ENCODE data around the gene ZFPM1. TPM values are rescaled to one million over a fixed set of nuclear protein-coding genes. Genes with fewer than 3 reads are reported as not detected.

The ZFPM1 gene
- total RNA-seq, 1 donor from 2014 or later: 5.7 TPM

DNA sequence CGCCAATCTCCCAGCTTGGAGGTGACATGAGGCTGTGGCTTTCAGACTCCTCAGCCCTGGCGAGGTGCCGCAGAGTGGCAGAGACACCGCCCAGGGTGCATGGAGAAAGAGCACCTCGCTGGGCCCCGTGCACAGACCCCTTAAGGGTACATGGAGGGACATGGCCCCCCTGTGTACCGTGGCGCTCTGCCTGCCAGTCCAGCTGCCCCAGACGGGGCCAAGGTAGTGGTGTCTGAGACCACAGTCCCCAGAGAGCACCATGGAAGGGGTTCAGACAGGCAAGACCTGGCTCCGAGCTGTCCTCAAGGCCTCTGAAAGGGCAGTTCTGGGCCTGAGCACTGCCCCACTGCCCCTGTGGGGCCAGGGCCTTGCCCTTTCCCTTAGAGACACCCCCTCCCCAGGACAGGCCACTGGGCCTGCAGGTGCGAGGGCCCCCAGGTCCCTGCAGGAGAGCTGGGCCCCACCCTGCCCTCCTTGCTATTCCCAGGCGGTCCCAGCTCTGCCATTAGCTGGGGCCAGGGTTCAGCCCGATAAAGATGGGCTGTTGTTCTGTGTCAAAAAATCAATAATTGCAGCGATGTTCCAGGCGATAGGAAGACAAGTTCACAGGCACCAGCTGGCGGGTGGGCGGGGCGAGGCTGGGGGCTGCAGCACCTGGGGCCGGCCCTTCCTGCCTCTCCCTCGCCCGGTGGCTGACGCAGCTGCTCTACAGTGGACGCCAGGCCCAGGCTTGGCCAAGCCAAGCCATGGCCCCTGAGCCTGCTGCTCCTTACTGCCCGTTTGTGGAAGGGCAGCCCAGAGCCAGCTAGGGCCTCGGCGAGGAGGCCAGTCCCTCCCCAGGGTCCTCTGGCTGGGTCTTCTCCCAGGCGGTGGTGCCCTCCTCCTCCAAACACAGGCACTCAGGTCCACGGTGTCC, 51.7 kb downstream of the ZFPM1 start:
- Histone ChIP-seq H3K4me3 (no peak overlapping the region), H3K4me1 (peaks cover 11% of the 10 kb centered on the region), H3K36me3 (no peaks in the 10 kb centered on the region), H3K27me3 (ENCODE audit: low read depth) (no peaks in the 10 kb centered on the region), H3K9me3 (replicated peaks) (no peaks in the 10 kb centered on the region), H3K27ac (replicated peaks) (no peak overlapping the region)
- intact Hi-C loops (cut with micrococcal nuclease): no loop called here
- TF ChIP-seq, protein P1, sequence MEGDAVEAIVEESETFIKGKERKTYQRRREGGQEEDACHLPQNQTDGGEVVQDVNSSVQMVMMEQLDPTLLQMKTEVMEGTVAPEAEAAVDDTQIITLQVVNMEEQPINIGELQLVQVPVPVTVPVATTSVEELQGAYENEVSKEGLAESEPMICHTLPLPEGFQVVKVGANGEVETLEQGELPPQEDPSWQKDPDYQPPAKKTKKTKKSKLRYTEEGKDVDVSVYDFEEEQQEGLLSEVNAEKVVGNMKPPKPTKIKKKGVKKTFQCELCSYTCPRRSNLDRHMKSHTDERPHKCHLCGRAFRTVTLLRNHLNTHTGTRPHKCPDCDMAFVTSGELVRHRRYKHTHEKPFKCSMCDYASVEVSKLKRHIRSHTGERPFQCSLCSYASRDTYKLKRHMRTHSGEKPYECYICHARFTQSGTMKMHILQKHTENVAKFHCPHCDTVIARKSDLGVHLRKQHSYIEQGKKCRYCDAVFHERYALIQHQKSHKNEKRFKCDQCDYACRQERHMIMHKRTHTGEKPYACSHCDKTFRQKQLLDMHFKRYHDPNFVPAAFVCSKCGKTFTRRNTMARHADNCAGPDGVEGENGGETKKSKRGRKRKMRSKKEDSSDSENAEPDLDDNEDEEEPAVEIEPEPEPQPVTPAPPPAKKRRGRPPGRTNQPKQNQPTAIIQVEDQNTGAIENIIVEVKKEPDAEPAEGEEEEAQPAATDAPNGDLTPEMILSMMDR (IDR thresholded peaks at IDR 0.05; ENCODE audit: borderline replicate concordance): no peak
- DNase-seq: no peak

- DNase-seq: no peak
- Histone ChIP-seq H3K27me3 (ENCODE audit: low read depth) (no peaks in the 10 kb centered on the region), H3K36me3 (no peaks in the 10 kb centered on the region), H3K27ac (replicated peaks) (no peak overlapping the region), H3K4me1 (peaks cover 3% of the 10 kb centered on the region), H3K9me3 (replicated peaks) (no peaks in the 10 kb centered on the region), H3K4me3 (no peak overlapping the region)
- intact Hi-C loops (cut with micrococcal nuclease): no loop called here
- TF ChIP-seq, protein P1 (IDR thresholded peaks at IDR 0.05; ENCODE audit: borderline replicate concordance): peak; percentile 39
Observed at GRCh38 chr16:88505405-88506082, 52.5 kb downstream of the ZFPM1 start.

DNA sequence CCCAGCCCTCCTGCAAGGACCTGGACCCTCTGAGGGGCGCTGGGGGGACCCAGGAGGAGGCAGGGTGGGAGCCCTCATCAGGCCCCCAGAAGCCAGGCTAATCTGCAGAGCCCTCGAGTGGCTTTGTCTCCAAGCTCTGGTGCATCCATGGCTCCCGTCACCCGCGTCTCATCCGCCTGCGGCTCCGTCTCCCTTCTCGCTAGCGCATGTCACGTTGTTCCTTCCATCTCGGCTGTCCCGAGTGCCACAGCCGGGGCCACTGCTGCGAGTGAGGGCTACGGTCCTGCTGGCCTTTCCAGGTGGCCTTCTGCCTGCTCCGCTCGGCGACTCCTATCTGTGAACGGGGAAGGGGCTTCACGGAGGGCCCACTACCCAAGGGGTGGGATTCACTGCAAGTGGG, 53.6 kb downstream of the ZFPM1 start:
- intact Hi-C loops (cut with micrococcal nuclease): no loop called here
- no peak for DNase-seq
- no peaks in the 10 kb centered on the region for H3K9me3 ChIP-seq (replicated peaks)
- TF ChIP-seq, protein P1 (IDR thresholded peaks at IDR 0.05; ENCODE audit: borderline replicate concordance): no peak
- no peak overlapping the region for H3K27ac ChIP-seq (replicated peaks)
- no peak overlapping the region for H3K4me3 ChIP-seq
- H3K27me3 ChIP-seq (ENCODE audit: low read depth): no peaks in the 10 kb centered on the region
- no peaks in the 10 kb centered on the region for H3K36me3 ChIP-seq
- no peaks in the 10 kb centered on the region for H3K4me1 ChIP-seq

- no peak for DNase-seq
- TF ChIP-seq, protein P1 (IDR thresholded peaks at IDR 0.05; ENCODE audit: borderline replicate concordance): no peak
- intact Hi-C loops (cut with micrococcal nuclease): no loop called here
- Histone ChIP-seq H3K27me3 (ENCODE audit: low read depth) (no peaks in the 10 kb centered on the region), H3K27ac (replicated peaks) (no peak overlapping the region), H3K4me3 (no peak overlapping the region), H3K4me1 (no peaks in the 10 kb centered on the region), H3K9me3 (replicated peaks) (no peaks in the 10 kb centered on the region), H3K36me3 (no peaks in the 10 kb centered on the region)
Observed at GRCh38 chr16:88507231-88507743, 54.2 kb downstream of the ZFPM1 start.

DNA sequence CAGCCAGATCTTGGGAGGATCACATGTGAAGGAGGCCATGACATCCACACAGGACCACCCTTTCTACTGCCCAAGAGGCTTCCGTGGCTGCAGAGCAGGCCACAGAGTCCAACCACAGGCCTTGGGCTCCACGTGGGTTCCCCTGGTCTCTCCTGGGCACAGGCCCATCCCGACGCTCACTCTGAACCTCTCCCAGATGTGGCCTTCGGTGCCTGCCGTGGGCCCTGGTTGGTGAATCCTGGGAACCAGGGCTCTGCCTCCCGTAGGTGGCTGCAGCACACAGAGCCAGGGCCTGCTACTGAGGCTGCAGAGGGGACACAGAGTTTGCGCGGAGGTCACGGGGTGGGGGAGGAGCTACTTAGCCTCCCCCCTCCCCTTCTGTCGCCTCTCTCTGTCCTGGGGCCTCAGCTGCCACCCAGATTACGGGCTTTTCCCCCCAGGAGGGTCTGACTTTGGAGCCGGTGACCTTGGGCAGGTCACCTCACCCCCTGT, 55.3 kb downstream of the ZFPM1 start:
- Histone ChIP-seq H3K4me3 (no peak overlapping the region), H3K36me3 (no peaks in the 10 kb centered on the region), H3K4me1 (no peaks in the 10 kb centered on the region), H3K27ac (replicated peaks) (no peak overlapping the region), H3K9me3 (replicated peaks) (no peaks in the 10 kb centered on the region), H3K27me3 (ENCODE audit: low read depth) (no peaks in the 10 kb centered on the region)
- no peak for DNase-seq
- TF ChIP-seq, protein P1 (IDR thresholded peaks at IDR 0.05; ENCODE audit: borderline replicate concordance): no peak
- intact Hi-C loops (cut with micrococcal nuclease): no loop called here
